Measurements from ENCODE around the gene DNAH17.

Gene DNAH17

GRCh38 chr17:78387977-78388941 lies 188.9 kb downstream of the DNAH17 start:
- no peak for DNase-seq

- no peak for DNase-seq
These were observed 192.6 kb downstream of the DNAH17 start for GRCh38 chr17:78384479-78385175.

- DNase-seq: no peak
These were observed 193.3 kb downstream of the DNAH17 start for GRCh38 chr17:78383725-78384471.

GRCh38 chr17:78381601-78382232 lies 195.5 kb downstream of the DNAH17 start:
- DNase-seq: no peak

GRCh38 chr17:78380370-78380769 lies 196.8 kb downstream of the DNAH17 start:
- DNase-seq: no peak

GRCh38 chr17:78379131-78379491 lies 198.1 kb downstream of the DNAH17 start:
- DNase-seq: no peak

- DNase-seq: peak; percentile 97
These were observed 198.7 kb downstream of the DNAH17 start, which contains the start of gene PGS1 for GRCh38 chr17:78378225-78379130. PGS1 (plus strand) TSS chr17:78378649; CDS start chr17:78378666, 17 bp downstream.

GRCh38 chr17:78377858-78378224 lies 199.4 kb downstream of the DNAH17 start:
- no peak for DNase-seq

- DNase-seq: no peak
These were observed 201.0 kb downstream of the DNAH17 start for GRCh38 chr17:78376161-78376560.

GRCh38 chr17:78375401-78376151 lies 201.6 kb downstream of the DNAH17 start:
- DNase-seq: no peak

- DNase-seq: peak; percentile 55
These were observed 202.4 kb downstream of the DNAH17 start for GRCh38 chr17:78374631-78375274.

- DNase-seq: no peak
These were observed 203.0 kb downstream of the DNAH17 start for GRCh38 chr17:78374189-78374588.
